Measurements from ENCODE around the gene PGAP3. TPM values are rescaled to one million over a fixed set of nuclear protein-coding genes. Genes with fewer than 3 reads are reported as not detected.
A peak's percentile ranks its signal among the peaks of the same experiment; 100 is the strongest.

Gene PGAP3
- total RNA-seq, 3 donors from 2014 or later, result 11.7 to 23.7 (median 21.6) TPM

GRCh38 chr17:39704821-39705551 is 17.1 kb upstream of the PGAP3 start:
- intact Hi-C loops (cut with DNase I; ENCODE audit: low total_unique reads), result no loop called here

DNA sequence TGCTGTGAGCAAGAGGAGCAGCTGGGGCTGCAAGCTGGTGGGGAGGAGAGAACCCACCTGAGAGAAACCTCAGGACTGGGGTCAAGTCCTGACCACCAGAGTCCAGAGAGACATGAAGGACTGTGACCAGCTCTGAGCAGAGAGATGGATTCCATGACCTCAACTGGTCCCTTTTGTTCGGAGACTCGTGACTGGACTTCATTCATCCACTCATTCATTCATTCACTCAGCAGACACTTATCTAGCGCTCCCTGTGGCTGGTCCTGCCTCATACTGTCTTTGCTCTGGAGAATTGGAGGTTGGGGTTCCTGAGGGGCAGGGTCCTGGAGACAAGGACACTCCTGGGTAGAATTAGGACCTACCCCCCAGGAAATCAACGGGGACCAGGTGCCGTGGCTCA is 16.1 kb upstream of the PGAP3 start:
- Histone ChIP-seq H3K36me3 (peaks cover 4% of the 10 kb centered on the region), H3K27me3 (no peaks in the 10 kb centered on the region), H3K4me3 (no peak overlapping the region), H3K4me1 (peaks cover 4 to 49% of the 10 kb centered on the region in 2 donors), H3K9me3 (no peaks in the 10 kb centered on the region), H3K27ac (peak overlapping the region; percentile 93 to 98)
- intact Hi-C loops (cut with DNase I; ENCODE audit: low total_unique reads), result no loop called here
- DNase-seq (ENCODE audit: low spot score in 2 of 2), result no peak
- TF ChIP-seq, protein P1, sequence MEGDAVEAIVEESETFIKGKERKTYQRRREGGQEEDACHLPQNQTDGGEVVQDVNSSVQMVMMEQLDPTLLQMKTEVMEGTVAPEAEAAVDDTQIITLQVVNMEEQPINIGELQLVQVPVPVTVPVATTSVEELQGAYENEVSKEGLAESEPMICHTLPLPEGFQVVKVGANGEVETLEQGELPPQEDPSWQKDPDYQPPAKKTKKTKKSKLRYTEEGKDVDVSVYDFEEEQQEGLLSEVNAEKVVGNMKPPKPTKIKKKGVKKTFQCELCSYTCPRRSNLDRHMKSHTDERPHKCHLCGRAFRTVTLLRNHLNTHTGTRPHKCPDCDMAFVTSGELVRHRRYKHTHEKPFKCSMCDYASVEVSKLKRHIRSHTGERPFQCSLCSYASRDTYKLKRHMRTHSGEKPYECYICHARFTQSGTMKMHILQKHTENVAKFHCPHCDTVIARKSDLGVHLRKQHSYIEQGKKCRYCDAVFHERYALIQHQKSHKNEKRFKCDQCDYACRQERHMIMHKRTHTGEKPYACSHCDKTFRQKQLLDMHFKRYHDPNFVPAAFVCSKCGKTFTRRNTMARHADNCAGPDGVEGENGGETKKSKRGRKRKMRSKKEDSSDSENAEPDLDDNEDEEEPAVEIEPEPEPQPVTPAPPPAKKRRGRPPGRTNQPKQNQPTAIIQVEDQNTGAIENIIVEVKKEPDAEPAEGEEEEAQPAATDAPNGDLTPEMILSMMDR (IDR thresholded peaks at IDR 0.05), result no peak
- TF ChIP-seq POLR2A (IDR thresholded peaks at IDR 0.05) (no peak), POLR2AphosphoS5 (IDR thresholded peaks at IDR 0.05) (no peak)

More at GRCh38 chr17:39704821-39705551, 17.1 kb upstream of the PGAP3 start:
- Histone ChIP-seq H3K9me3 (no peaks in the 10 kb centered on the region), H3K27ac (peak overlapping the region; percentile 93 to 98), H3K4me1 (peaks cover 4 to 49% of the 10 kb centered on the region in 2 donors), H3K4me3 (peak overlapping the region in 2 of 3 donors; percentile 15 to 54), H3K27me3 (no peaks in the 10 kb centered on the region), H3K36me3 (peaks cover 5% of the 10 kb centered on the region)
- no peak for TF ChIP-seq POLR2A (IDR thresholded peaks at IDR 0.05)
- TF ChIP-seq, protein P1 (IDR thresholded peaks at IDR 0.05), result peak in 1 of 3 donors; percentile 59
- no peak for DNase-seq (ENCODE audit: low spot score in 2 of 2)

DNA sequence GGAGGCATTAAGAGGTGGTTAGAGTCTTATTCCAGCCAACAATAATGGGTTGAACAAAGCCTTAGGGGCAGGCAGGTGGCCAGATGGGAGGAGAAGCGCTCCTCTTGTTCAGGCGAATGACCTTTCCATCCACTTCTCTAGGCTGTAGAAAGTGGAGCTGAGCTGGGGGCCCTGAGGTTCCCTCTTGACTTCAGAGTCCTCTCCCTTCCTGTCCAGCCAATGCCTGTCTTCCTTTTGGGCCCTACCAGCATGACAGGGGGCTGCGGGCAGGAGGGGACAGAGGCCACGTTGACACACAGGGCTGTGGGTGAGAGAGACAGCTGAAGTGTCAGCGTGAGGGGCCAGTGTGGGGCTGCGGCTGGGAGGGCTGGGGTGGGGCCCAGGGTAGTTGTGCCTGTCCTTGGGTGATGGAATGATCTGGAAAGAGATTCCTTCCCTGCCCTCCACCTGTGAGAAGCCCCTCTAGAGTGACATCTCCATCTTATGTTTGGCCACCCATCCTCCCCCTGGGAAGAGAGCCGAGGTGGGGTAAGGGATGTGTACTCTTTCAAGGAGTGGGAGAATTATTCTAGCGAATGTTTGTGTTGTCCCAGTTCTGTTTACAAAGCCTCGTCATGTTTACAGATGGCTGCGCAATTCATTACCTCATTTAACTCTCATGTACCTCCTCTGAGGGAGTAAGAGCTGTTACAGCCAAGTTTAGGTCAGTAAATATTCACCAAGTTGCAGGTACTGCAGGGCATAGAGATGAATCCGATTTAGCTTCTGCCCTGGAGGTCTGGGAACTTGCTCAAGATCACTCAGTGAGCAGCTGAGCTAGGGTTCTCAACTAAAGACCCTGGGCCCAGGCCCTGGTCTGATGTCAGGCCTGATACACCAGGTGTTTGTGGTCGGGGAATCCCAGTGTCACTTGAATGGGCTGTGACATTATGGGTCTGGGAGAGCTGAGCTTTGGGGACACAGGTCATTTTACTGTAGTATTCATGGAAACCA is 15.3 kb upstream of the PGAP3 start:
- Histone ChIP-seq H3K27ac (peak overlapping the region; percentile 93 to 98), H3K27me3 (no peaks in the 10 kb centered on the region), H3K4me1 (peaks cover 4 to 46% of the 10 kb centered on the region in 2 donors), H3K4me3 (peak overlapping the region in 1 of 3 donors; percentile 39), H3K36me3 (no peaks in the 10 kb centered on the region), H3K9me3 (no peaks in the 10 kb centered on the region)
- TF ChIP-seq, protein P1 (IDR thresholded peaks at IDR 0.05), result no peak
- TF ChIP-seq POLR2A (IDR thresholded peaks at IDR 0.05), result no peak
- TF ChIP-seq POLR2AphosphoS5 (IDR thresholded peaks at IDR 0.05), result peak in 1 of 3 donors; percentile 27
- DNase-seq (ENCODE audit: low spot score in 2 of 2), result peak; percentile 70 to 71
- intact Hi-C loops (cut with DNase I; ENCODE audit: low total_unique reads), result no loop called here

DNA sequence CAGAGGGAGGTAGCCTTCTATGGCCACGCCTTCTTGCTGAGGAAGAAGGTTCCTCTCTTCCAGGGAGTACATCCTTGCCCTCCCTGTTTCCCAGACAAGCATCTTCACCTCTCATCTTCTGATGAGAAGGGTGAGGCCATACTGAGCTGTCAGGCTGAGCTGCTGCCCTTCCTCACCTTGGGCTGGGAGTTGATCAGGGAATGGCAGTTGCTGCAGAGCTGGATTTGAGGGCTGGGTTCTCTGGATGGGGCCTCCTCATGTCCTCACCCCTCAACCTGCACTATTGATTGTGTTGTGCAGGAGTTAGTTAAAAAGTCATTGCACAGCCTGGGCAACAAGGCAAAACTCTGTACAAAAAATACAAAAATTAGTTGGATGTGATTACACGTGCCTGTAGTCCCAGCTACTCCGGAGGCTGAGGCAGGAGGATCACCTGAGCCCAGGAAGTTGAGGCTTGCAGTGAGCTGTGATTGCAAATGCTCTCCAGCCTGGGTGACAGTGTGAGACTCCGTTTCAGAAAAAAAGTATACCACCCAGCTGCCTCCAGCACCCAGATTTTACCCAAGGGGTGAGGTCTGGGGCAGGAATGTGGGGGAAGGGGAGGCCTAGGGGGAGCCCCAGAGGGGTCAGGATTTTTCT is 14.0 kb upstream of the PGAP3 start:
- no peaks in the 10 kb centered on the region for H3K27me3 ChIP-seq
- peaks cover 4 to 36% of the 10 kb centered on the region in 2 donors for H3K4me1 ChIP-seq
- DNase-seq (ENCODE audit: low spot score in 2 of 2), result no peak
- peak overlapping the region in 2 of 3 donors; percentile 78 to 97 for H3K4me3 ChIP-seq
- H3K27ac ChIP-seq, result peak overlapping the region; percentile 94 to 98
- no peak for TF ChIP-seq POLR2AphosphoS5 (IDR thresholded peaks at IDR 0.05)
- no peak for TF ChIP-seq POLR2A (IDR thresholded peaks at IDR 0.05)
- TF ChIP-seq, protein P1 (IDR thresholded peaks at IDR 0.05), result no peak
- H3K36me3 ChIP-seq, result no peaks in the 10 kb centered on the region
- no peaks in the 10 kb centered on the region for H3K9me3 ChIP-seq
- intact Hi-C loops (cut with DNase I; ENCODE audit: low total_unique reads), result no loop called here

All from breast epithelium (tissue), 4 donors.